Activated T-cell treated with anti-CD3 and anti-CD28 coated beads, Interleukin-2, amount 50 U/mL, for 48 hours (primary cell): ENCODE results near the gene TIMM29.

Experiments
- DNase-seq, 2 experiments: peaks; one replicate each; pipeline ENCODE4 v3.0.0-alpha.2; 2020

Gene TIMM29

GRCh38 chr19:10928563-10929401, at the start of gene TIMM29, which contains the start of gene YIPF2:
Gene TIMM29, plus strand, starts transcription at chr19:10928811. Its CDS starts 12 bp downstream, at chr19:10928823.
Gene YIPF2, minus strand, starts transcription at chr19:10928639. Its CDS starts 229 bp downstream, at chr19:10928410.
- DNase-seq: peak; percentile 96

DNA sequence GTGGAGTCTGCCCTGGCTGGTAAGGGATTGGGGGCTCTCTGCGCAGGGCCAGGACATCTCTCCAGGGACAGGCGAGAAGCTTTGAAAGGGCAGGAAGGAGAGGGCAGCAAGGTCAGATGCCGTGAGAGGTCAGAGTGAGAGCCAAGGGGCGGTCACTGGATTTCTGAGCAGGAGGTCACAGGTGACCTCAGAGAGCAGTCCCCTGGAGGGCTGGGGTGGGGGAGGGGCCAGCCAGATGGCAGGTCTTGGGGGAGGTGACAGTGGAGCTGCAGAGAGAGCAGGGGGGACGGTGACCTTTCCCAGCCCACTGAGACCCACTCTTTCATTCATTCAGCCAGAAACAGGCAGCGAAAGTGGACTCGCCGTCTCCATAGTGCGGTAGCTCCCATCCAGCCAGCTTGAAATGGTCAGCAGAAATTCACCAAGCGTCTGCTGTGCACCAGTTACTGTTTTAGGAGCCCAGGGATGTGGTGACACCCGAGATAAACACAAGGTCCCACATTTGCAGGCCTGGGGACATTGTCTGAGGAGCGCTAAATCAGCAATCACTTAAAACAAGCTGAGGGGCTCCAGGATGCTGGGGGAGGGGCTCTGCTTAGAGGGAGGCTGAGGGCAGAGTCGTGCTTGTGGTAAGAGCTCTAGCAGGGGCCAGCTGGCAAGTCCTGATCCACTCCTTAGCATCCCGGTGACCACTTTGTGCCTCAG, 47.1 kb upstream of the TIMM29 start:
- no peak for DNase-seq

DNA sequence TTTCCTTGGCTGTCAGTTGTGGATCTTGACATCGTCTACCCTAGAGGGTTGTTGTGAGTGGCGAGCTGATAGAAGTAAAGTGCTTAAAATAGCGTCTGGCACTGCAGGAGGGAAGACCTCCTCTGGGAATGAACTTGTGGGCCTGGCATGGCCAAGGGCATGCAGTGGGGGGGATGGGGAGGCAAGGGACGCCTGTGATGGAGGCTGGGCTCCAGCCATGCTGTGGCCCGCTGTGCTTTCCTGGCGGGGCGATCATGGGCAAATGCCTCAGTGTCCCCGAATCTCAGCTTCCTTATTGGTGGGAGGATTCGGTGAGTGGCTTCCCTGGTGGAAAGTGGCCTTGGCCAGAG, 46.5 kb upstream of the TIMM29 start:
- DNase-seq: no peak

GRCh38 chr19:10884274-10884673, 44.3 kb upstream of the TIMM29 start:
- DNase-seq: no peak

- DNase-seq: no peak
Measured at GRCh38 chr19:10885201-10886169, 43.1 kb upstream of the TIMM29 start.

DNA sequence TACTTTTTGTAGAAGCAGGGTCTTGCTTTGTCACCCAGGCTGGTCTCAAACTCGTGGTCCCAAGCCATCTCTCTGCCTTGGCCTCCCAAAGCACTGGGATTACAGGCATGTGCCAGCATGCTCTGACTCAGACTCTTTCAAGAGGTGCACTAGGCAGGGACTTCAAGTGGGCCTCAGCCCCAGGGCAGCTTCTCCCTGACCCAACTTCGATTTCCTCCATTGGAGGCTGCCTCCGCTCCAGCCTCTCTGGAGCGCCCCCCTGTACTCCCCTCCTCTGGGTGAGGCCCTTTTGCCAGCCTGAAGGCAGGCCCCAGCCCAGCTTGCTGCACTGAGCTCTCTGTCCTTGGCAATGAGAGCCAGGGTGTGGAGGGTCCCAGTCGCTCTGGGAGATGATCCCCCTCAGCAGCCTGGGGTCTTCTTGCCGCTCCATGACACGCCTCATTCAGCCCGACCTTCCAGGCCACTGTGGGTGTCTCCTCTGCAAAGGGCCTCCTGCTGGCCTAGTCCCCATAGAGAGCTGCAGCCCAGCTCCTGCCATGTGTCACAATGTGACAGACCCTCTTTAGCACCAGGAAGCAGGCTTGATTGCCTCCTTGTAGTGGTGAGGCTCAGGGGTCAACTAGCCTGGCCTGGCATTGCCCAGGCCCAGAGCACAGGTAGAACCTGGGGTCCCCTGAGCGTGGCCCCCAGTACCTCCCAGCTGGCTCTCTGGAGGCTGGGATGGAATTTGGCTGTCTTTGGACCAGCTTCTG, 40.8 kb upstream of the TIMM29 start:
- no peak for DNase-seq

- DNase-seq: no peak
Measured at GRCh38 chr19:10888421-10888866, 40.2 kb upstream of the TIMM29 start.

GRCh38 chr19:10889880-10890279, 38.7 kb upstream of the TIMM29 start:
- no peak for DNase-seq

GRCh38 chr19:10891405-10892086, 37.1 kb upstream of the TIMM29 start:
- no peak for DNase-seq

DNA sequence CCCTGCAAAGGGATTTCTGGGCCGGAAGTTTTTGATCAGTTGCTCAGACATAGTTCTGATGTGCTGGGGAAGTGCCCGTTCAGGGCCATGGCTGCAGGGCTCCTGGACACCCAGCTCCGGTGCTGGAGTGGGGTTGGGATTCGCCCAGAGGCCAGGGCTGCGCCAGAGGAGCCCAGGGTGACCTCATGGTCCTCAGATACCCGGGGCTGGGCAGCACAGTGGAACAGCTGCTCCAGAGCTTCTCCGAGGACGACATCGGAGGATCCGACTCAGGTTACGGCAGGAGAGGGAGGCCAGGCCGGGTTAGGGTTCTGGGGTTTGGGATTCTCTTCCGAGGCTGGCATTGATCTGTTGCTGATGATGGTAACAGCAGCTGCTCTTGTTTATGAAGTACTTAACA, 36.4 kb upstream of the TIMM29 start:
- no peak for DNase-seq

DNA sequence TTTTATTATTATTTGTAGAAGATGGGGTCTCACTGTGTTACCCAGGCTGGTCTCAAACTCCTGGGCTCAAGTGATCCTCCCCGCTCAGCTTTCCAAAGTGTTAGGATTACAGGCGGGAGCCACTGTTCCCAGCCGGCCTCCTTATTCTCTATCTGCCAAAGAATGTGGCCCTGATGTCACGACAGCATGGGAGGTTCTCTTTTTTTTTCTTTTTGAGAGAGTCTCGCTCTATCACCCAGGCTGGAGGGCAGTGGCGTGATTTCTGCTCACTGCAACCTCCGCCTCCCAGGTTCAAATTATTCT, 33.7 kb upstream of the TIMM29 start:
- DNase-seq: no peak

- no peak for DNase-seq
Measured at GRCh38 chr19:10895363-10895762, 33.2 kb upstream of the TIMM29 start.

DNA sequence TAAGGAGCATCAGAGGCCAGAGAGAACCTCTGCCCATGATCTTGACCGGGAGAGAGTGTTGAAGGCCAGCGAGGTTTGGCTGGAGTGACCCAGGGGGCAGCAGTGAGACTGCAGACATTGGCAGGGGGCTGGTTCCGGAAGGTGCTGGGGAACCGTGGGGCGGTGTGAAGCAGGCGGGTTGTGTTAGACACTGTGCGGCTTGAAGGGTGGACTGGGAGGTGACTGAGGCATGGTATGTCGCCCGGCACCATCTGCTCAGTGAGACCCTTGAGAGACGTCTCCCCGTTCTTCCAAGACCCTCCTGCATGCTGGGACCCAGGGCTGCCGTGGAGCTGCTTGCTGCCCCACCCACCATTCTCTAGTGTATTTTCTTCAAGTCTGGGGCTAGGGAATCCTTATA, 32.7 kb upstream of the TIMM29 start:
- DNase-seq: no peak

DNA sequence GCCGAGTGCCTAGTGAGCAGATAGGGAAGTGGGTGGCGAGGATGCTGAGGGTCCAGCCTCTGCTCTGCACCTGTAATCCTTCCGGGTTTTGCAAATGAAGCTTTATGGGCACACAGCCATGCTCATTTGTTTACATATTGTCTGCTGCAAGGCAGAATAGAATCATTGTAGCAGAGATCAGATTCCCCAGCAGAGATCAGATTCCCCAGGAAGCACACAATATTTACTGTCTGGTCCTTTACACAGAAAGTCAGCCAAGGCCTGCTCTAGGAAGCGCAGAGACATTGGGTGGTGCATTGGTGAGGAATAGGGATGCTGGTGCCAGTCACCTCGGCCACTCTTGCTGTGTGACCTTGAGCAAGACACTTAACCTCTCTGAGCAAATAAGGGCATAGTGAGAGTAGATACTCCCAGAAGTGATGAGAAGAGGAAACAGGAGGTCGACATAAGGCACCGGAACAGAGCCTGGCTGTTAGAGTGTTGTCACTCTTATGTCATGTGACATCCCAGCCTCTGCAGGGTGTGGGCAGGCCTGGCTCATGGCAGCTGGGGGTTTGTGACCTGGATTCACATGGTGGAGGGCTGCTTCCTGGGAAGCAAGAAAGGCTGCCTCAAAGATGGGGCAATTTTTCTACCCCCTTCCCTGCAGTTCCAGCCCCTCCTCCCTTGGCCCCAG, 31.6 kb upstream of the TIMM29 start:
- no peak for DNase-seq

- no peak for DNase-seq
Measured at GRCh38 chr19:10898633-10899032, 30.0 kb upstream of the TIMM29 start.

- no peak for DNase-seq
Measured at GRCh38 chr19:10899151-10899653, 29.4 kb upstream of the TIMM29 start.

DNA sequence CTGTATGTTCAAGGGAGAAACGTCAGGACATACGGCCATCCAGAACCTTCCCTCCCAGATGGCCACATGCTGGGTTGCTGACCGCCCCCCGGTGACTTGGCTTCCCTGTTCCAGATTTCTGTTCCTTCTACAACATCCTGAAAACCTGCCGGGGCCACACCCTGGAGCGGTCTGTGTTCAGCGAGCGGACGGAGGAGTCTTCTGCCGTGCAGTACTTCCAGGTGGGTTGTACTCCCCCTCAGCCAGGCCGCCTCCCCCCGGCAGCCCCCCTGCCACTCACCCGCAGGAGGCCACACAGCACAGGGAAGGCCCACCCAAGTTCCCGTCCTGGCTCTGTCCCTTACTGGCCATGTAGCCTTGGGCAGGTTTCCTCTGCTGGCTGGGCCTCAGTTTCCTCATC, 20.7 kb upstream of the TIMM29 start:
- DNase-seq: no peak

- no peak for DNase-seq
Measured at GRCh38 chr19:10908380-10908960, 20.1 kb upstream of the TIMM29 start.

DNA sequence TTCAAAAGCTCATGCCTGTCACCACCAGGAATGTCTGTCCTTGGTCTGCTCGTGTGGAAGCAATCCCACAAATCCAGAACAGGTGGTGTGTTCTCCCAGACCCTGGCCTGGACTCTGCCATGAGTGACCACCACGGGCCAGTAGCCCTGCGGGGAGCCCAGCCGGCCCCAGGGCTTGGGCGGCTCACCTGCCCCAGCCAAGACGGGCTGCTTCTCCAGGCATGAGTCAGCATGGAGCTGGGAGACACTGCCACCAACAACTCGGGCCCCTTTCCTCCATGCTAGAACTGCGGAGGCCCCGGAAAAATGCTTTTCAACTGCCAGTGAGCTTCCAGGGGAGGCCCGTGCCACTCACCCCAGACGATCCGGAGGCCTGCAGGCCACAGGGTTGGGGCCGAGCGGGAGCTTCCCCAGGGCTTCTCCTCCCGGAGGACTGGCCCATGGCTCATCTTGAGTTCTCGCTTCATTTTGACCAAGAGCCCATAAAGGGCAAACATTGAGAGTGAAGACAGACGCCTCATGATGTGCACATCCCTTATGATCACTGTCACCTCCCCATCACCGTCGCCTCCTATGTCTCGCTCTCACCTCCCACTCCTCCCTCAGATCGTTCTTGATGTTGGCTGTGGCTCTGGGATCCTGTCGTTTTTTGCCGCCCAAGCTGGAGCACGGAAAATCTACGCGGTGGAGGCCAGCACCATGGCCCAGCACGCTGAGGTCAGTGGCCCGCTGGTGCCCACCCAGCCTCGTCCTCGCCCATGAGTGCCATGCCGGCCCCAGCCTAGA, 16.8 kb upstream of the TIMM29 start:
- no peak for DNase-seq

DNA sequence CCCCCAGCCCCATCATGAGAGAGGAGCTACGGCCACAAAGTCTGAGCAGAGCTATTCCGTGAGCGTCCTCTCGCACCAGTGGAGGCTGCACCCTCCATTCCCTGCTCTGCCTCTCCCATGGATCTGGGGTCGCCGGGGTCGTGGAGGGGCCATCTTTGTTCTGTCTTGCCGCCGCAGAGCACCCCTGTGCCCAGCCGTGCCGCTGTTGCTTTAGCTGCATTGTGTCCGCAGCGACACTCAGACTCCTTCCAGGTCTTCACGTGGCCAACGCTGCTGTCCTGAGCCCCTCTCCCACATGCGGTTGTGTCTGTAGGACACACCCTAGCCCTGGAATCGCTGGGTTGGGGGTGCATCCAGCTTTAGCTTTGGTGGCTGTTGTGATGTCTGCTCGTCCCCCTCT, 16.0 kb upstream of the TIMM29 start:
- no peak for DNase-seq
